ENCODE data around the gene EGLN3.

The EGLN3 gene

DNA sequence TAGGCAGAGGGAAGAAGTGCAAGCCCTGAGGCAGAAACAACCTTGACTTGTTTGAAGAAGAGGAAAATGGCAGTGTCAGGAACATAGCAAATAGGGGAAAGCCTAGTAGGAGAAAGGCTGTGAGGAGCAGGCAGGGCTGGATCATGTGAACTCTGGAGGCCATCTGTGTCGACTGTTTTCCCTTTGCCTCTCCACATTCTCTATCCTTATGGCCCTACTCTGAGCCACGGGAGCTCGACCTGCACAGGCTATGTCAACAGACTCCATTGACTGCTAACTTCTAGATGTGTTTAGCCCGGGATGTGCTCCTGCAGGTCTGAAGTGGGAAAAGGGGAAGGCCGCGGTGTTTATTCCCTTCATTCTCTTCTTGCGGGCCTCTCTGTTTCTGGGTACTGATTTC, 35.2 kb downstream of the EGLN3 start:
- DNase-seq (ENCODE audit: low read depth in 3 of 3, low spot score in 1 of 3), result no peak

DNA sequence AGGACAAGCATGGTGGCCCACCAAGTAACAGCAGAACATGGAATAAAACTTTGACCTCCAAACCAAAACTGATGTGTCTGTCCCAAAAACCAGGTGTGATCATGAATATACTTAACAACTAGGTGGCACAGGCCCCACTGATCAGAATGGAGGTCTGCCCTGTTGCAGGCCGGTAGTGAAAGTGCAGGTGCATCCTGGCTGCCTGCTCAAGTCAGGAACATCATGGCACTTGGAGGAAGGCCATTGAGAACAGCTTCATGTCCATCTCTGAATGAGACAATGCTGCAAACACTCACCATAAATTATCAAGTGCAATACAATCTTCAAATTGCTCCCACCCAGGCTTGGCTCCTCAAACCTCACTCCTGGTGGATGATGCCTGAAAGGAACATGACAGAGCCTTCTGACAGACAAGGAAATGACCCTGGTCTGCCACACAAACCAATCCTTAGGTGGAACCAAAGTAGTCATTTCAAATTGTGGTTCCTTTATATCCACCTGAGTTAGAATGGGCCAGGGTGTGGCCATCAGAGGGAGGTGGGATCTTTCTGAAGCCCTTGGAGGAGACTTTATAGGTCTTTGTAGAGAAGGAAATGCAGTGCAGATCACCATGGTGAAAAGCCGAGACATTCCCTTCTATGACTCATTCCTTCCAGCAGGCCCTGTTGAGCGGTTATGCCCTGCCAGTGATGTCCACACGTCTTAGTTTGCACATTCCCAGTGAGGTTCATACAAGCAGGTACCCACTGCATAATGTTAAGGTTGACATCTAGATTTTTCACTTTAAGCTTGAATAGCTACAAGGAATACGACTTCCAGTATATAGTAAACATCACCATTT, 36.0 kb downstream of the EGLN3 start:
- no peak for DNase-seq (ENCODE audit: low read depth in 3 of 3, low spot score in 1 of 3)

DNA sequence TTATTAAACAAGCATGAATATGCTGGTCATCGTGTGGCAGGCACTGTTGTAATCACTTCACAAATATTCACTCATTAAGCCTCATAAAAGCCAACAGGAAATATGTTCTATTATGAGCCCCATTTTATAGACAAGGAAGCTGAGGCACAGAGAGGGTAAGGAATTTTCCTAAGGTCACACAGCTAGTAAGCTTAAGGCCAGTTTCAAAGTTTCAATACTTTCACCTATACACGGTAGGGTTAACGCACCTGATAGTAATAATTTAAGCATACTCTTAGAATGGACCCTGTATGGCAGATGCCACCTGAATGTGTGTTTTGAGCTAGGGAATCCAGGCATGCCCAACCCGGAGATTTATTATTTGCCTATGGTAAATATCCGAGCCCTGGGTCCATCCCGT, 39.8 kb downstream of the EGLN3 start:
- no peak for DNase-seq (ENCODE audit: low read depth in 3 of 3, low spot score in 1 of 3)

DNA sequence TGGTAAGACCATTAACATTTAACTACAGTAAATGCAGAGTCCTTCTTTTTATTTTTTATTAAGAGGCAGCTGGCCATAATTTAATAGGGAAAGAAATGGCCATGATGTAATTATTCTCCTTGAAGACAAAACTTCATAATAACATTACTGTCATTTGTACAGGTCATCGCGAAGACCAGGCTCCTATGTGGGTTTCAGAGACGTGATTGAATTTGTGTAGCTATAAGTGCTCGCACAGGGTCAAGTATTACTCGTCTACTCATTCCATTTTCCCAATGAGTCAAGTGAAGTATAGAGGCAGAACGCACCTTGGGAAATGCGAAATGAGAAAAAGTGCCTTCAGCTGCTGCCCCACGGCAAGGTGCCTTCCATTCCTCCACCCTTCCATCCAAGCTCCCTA, 40.4 kb downstream of the EGLN3 start:
- DNase-seq (ENCODE audit: low read depth in 3 of 3, low spot score in 1 of 3), result no peak

DNA sequence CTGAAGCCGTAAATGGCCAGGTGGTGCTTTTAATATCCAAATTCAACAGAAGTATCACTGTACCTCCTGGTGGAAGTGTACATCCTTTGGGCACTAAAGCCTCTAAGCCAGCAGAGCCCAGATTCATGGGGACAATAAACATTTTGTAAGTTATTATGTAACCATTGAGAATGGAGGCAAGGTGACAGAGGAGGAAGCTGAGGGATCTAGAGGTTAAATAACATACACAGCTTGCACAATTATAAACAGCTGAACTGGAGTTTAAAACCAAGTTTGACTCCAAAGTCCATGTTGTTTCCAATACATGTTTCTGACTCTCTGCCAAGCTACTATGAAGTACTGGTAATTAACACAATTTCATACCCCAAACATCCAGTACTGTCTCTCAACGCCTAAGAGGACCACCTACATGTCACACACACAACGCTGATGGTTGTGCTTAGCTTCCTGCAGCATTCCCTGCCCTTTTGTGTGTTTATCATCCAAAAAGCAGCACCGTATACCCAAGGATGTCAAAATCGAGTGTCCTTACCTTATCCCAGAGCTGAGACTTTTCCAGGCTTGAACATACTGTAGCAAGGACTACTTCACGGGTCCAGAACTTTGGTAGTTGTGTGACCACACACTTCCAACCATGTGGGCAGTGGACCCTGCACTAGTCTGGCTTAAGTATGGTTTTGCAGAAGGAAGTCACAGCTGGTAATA, 41.3 kb downstream of the EGLN3 start:
- DNase-seq (ENCODE audit: low read depth in 3 of 3, low spot score in 1 of 3), result no peak

DNA sequence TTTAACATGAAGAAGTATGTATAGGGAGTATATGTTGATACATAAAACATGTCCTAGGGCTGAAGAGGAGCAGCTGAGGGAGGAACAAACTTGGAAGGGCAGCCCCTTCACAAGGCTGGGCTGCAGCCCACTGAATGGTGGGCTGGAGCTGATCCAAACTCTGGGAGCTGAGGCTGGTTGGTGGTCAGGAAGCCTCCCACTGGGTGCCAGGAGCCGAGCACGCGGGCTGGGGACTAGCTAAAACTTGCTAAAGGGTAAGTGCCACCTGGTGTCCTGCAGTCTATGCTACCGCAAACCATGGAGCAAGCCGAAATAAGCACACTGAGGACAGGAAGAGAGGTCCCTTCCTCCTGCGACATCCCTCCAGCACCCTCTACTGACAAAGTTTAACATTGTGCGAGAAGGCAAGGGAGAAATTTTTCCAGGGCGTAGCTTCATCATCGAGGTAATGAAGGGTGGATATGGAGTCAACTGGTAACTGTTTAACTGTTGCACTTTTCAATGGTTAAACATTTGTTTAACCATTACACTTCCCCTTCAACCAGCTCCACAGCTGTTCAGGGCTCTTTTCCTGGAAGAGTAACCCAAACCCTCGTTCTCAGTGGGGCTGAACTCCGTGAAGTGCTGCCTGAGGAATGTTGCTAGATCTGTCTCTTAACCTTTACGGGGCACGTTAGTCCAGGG, 42.2 kb downstream of the EGLN3 start:
- no peak for DNase-seq (ENCODE audit: low read depth in 3 of 3, low spot score in 1 of 3)

DNA sequence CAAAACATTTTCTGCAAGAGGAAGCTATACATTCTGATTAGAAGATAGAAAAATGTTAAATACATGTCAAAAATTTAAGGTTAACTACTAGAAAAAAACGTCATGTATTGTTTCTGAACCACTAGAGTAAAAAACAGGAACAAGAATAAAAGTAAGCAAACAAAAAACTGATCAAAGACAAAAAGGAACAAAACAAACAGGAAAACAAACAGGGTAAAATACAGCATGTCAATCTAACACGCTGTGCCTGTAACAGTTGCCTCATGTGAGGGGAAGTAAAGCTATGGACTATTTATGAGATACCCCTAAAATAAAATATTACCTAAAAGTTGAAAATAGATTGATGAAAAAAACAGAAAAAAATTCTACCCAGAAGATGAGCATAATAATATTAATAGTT, 43.9 kb downstream of the EGLN3 start:
- no peak for DNase-seq (ENCODE audit: low read depth in 3 of 3, low spot score in 1 of 3)

DNA sequence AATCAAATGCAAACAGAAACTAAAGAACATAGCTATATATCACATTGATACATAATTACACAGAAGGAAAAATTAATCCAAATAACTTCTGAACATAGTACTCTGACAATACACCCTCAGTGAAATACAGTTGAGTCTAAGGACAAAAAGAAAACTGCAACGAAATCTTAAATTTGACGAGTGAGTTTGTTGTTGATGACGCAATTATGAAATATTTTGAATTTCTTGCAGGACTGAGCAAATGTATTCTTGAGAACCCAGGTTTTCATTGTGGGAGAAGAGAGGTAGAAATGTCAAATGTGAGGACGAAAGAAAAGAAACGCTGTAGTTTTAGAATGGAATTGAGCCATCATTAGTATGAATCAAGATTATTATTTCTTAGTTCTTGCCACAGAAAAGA, 46.3 kb downstream of the EGLN3 start:
- no peak for DNase-seq (ENCODE audit: low read depth in 3 of 3, low spot score in 1 of 3)

DNA sequence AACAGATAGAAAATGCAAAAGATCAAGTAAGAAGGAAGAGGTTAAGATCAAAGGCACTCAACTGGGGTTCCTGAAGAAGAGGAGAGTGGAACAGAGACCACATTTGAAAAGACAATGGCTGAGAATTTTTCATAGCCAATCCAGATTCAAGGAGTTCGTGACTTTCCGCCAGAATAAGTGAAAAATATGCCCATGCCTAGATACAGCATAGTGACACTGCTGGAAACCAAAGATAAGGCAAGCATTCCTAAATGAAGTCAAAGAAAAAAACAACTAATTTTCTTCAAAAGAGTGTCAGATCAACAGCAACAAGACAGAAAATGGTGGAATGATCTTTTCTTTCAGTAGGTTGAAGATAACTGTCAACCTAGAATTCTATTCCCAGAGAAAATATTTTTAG, 47.5 kb downstream of the EGLN3 start:
- no peak for DNase-seq (ENCODE audit: low read depth in 3 of 3, low spot score in 1 of 3)

DNA sequence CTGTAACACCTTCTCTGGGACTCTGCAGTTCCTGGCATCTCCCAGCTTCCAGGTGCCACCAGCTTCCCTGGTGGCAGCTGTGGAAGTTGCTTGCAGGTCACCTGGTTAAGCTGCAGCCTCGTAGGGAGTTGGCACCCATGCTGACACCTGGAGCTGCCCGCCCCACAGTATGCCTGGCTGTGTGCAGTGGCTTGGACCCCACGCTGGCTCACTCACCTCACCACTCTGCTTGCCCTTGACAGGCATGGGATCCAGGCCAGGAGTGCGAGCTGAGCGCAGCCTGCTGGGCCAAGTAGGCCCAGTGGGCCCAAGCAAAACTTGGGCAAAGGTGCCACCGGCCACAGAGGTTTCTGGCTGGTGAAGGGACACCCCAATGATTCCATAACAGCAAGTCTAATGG, 48.5 kb downstream of the EGLN3 start:
- DNase-seq (ENCODE audit: low read depth in 3 of 3, low spot score in 1 of 3), result no peak

DNA sequence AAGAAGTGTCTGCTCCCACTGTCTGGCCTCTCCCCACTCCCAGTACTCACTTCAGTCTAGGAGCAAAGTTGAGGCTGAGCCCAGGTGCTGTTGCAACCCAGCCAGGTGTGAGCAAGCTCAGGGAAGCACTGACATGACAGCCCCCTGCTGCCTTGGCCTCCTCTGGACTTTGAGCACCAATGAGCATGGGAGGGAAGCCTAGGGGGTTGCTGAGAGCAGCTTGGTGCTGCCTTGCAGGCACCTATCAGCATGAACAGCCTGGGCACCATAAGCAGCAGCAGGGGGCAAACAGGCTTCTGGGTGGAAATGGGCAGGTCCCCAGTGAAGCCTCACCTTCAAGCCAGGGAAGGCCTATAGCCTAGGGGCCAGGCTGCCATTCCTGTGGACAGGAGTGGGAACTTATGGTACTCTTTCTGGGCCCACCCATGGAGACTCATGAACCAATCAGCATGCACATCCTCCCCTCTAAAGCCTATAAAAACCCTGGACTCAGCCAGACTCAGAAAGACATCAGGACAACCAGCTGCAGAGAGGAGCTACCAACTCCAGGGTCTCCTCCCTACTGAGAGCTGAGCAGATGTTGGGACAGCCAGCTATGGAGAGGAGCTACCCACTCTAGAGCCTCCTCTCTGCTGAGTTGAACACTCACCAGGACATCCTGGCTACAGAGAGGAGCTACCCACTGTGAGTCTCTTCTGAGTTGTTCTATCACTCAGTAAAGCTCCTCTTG, 49.3 kb downstream of the EGLN3 start:
- DNase-seq (ENCODE audit: low read depth in 3 of 3, low spot score in 1 of 3), result no peak

DNA sequence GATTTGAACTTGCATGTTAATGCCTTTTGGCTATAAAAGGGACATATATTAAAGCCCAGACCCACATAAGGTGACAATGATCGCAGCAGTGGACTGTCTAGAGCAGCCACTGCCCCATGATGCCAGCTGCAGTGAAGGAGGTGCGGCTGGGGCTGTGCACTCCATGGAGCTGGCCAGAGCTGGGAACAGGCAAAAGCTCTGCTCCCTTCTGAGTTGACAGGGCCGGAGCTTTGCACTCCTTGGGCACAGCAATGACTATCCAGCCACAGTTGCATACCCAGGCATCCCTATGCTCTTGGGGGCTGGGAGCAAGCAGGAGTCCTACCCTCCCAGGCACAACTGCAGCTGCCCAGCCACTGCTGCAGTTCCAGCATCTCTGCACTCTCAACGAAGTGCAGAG, 50.2 kb downstream of the EGLN3 start:
- no peak for DNase-seq (ENCODE audit: low read depth in 3 of 3, low spot score in 1 of 3)

DNA sequence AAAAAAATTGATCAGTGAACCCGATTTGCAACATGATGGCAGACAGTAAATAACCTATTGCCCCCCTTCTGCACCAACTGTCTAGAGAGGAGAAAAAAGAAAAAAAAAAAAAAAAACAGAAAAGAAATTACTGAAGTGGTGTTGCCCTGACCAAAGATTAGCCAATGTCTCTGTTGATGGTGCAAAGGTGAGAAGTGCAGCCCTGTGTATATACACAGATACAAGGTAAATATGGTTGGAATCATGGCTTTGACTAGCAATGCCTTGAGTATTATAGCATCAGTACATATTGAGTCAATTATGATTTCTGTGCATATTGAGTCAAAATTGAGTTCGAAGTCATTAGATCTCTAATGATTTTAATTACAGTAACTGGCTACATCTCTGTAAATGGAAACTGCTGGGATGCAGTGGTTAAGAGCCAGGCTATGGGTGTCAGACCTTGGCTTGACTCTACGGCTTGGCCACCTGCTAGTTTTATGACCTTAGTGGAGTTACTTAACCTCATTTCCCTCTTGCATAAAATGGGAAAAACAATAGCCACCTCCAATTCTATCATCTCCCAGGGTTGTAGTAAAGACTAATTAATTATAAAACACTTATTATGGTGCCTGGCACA, 51.0 kb downstream of the EGLN3 start:
- no peak for DNase-seq (ENCODE audit: low read depth in 3 of 3, low spot score in 1 of 3)

DNA sequence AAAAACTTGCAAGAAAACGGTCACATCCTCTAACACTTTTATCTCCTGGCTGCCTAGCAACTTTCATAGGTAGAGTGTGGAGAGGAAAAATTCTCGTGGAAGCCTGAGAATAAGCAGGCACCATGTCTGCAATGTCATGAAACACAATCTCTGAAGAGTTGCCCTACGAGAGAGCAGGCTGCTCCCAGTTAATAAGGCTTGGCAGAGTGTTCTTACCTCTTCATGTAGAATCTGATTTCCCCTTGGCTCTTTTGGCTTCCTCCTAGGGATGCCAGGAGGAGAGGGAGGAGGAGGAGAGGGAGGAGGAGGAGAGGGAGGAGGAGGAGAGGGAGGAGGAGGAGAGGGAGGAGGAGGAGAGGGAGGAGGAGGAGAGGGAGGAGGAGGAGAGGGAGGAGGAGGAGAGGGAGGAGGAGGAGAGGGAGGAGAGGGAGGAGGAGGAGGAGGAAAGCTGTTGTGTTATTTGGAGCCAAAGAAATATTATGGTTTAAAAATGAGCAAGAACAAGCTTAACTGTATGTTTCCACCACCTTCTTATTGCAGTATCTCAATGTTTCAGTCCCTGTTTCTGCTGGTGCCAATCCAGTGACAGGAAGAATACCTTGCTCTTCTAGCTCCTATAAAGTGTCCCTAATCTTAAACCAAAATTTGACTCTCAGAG, 52.9 kb downstream of the EGLN3 start:
- DNase-seq (ENCODE audit: low read depth in 3 of 3, low spot score in 1 of 3), result no peak

DNA sequence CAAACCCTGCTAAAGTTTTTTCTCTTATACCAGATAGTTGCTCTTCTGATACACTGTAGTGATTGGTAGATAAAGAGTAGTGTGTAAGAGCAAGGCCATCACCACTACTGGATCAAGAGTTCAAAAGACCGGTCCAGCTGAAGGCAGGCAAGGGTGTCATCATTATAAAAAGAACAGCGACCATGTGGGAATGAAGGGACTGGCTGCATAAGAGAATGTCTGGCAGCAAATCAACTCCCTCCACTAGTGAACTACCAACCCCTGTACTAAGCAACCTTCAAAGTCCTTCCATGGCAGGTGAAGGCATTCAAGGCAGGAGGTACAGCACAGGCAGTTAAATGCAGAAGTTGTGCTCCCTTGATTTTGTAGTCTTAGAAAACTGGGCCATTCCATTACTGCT, 53.5 kb downstream of the EGLN3 start:
- DNase-seq (ENCODE audit: low read depth in 3 of 3, low spot score in 1 of 3), result no peak

DNA sequence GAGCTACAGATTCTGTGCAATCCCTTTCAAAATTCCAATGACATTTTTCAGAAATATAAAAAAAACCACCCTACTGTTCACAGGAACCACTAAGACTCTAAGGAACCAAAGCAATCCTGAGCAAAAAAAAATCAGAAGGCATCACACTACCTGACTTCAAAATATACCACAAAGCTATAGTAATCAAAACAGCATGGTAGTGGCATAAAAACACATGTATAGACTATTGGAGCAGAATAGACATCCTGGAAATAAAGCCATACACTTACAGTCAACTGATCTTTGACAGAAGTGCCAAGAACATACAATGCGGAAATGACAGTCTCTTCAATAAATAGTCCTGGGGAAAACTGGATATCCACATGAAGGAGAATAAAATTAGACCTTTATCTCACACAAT, 56.5 kb downstream of the EGLN3 start:
- DNase-seq (ENCODE audit: low read depth in 3 of 3, low spot score in 1 of 3), result no peak

DNA sequence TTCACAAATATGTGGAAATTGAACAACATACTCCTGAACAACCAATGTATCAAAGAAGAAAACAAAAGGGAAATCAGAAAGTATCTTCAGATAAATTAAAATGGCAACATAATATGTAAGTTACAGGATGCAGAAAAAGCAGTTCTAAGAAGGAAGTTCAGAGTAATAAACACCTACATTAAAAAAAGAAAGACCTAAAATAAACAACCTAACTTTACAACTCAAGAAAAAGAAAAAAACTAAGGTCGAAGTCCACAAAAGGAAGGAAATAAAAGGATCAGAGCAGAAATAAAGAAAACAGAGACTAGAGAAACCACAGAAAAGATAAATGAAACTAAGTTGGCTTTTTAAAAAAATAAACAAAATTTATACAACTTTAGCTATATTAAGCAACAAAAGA, 59.2 kb downstream of the EGLN3 start:
- no peak for DNase-seq (ENCODE audit: low read depth in 3 of 3, low spot score in 1 of 3)

DNA sequence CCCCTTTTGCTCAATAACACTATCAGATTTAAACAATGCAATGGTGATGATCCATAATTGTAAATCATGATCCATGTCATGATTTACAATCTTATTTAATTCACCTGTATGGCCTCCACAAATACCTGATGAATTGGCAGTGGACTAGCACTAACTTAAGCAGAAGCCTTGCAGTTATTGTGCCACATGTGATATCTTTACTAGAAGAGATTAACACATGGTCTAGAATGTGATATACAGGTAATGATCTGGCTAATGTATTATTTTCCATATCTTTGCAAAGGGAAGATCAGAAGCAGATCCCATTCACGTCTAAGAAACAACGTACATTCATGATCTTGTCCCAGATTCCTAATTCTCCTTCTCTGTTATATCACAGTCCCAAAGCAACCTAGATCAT, 66.0 kb downstream of the EGLN3 start:
- no peak for DNase-seq (ENCODE audit: low read depth in 3 of 3, low spot score in 1 of 3)

DNA sequence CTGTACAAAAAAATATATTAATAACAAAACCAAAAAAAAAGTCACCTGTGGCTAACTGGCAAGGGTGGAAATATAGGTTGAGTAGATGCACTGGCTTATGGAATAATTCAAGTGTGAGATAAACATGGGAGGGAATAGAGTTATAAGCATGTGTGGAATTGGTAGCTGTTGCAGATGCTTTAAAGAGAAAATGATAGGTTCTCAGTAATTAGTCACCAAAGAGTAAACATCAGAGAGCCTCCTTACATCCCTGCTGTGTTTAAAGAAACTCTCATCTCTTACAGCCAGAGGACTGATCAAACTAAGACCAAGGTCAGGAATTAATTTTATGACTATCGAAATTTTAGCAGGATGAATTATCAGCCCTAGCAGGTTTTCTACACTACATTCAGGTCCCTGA, 70.5 kb downstream of the EGLN3 start:
- DNase-seq (ENCODE audit: low read depth in 3 of 3, low spot score in 1 of 3), result no peak

DNA sequence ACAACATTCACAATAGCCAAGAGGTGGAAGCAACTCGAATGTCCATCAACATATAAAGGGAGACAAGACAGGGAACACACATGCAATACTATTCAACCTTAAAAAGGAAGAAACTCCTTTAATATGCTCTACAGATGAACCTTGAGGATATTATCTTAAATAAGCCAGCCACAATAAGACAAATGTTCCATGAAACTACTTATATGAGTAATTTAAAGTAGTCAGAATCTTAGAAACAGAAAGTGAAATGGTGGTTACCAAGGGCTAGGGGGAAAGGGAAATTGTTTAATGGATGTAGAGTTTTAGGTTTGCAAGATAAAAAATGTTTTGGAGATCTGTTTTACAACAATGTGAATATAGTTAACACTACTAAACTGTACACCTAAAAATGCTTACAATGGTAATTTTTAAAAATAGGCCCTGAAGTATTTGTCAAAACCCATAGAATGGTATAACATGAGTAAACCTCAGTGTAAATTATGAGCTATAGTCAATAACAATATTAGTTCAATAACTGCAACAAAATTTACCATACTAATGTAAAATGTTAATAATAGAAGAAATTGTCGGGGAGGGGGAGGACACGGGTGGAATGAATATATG, 71.1 kb downstream of the EGLN3 start:
- DNase-seq (ENCODE audit: low read depth in 3 of 3, low spot score in 1 of 3), result no peak

Data from stimulated activated CD4-positive, alpha-beta T cell treated with anti-CD3 and anti-CD28 coated beads, TNF-alpha, amount 100 ng/mL, for 1 hour (primary cell).